Prostate gland (tissue), 2 donors: ENCODE results near the gene LUM.

ENCODE experiments used
- POLR2A ChIP-seq: fragments of 450-650 bp; IDR thresholded peaks from one replicate; pipeline ENCODE4 v1.6.1; 2016; ENCODE audit warnings: antibody characterized with exemption, mild to moderate bottlenecking
- POLR2AphosphoS5 ChIP-seq: sonication (generic); formaldehyde crosslinking; IDR thresholded peaks from one replicate; pipeline ENCODE4 v1.6.1; 2017; ENCODE audit warnings: antibody characterized with exemption
- TF ChIP-seq, protein P1 (sequence below), 4 experiments: fragments of 200-600 bp in 2 of 4; fragments of 450-650 bp in 2 of 4; sonication (generic) in 2 of 4; IDR thresholded peaks; 1 replicate in 3 of 4; 2 replicates in 1 of 4; pipeline ENCODE4 v1.5.1; 2016 to 2019; ENCODE audit warnings: antibody characterized with exemption in 4 of 4, mild to moderate bottlenecking in 2 of 4, moderate library complexity in 2 of 4

DNA sequence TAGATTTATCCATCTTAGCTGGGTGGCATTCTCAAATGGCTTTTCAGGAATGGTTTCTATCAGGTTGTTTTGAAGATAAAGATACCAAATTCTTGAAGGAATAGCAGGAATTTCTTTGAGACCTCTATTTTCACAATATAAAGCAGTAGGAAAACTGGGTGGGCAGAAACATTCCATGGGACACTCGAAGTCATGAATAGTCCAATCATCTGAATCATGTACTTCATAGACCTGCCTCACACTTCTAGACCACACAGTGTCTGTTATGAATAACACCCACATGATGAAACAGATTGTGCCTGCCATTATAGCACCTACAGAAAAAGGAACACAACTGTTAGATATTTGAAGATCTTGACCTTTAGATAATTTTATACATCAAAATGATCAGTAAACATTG is 55.3 kb downstream of the LUM start:
- TF ChIP-seq, protein P1, sequence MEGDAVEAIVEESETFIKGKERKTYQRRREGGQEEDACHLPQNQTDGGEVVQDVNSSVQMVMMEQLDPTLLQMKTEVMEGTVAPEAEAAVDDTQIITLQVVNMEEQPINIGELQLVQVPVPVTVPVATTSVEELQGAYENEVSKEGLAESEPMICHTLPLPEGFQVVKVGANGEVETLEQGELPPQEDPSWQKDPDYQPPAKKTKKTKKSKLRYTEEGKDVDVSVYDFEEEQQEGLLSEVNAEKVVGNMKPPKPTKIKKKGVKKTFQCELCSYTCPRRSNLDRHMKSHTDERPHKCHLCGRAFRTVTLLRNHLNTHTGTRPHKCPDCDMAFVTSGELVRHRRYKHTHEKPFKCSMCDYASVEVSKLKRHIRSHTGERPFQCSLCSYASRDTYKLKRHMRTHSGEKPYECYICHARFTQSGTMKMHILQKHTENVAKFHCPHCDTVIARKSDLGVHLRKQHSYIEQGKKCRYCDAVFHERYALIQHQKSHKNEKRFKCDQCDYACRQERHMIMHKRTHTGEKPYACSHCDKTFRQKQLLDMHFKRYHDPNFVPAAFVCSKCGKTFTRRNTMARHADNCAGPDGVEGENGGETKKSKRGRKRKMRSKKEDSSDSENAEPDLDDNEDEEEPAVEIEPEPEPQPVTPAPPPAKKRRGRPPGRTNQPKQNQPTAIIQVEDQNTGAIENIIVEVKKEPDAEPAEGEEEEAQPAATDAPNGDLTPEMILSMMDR (IDR thresholded peaks at IDR 0.05): no peak
- TF ChIP-seq POLR2AphosphoS5 (no peak), POLR2A (no peak)
